Natural killer cell (primary cell): ENCODE results near the gene EVI2B. TPM values are rescaled to one million over a fixed set of nuclear protein-coding genes. Genes with fewer than 3 reads are reported as not detected.

Source experiments
- ATAC-seq, 3 donors: fragments of 150-1000 bp in 2 of 3; fragments of 200-7000 bp in 1 of 3; cut with Tn5 transposase; 1 replicate in 1 of 3; 2 replicates in 2 of 3; pipeline ENCODE4 v1.10.0; 2021; ENCODE audit warnings: mild to moderate bottlenecking in 2 of 3, moderate library complexity in 2 of 3
- DNase-seq, 2 donors: peaks; one replicate each; pipeline versions ENCODE4 v3.0.0 to v3.0.0-alpha.2; 2013 to 2021; ENCODE audit warnings: mixed read lengths in 1 of 2
- H3K27ac ChIP-seq: one replicate; pipeline ENCODE4 v1.5.1; 2013; ENCODE audit warnings: mild to moderate bottlenecking, low read length
- H3K27me3 ChIP-seq: one replicate; pipeline ENCODE4 v1.6.1; 2013; ENCODE audit warnings: low read length; ENCODE audit not compliant: control insufficient read depth, insufficient read depth
- H3K36me3 ChIP-seq: one replicate; pipeline ENCODE4 v1.6.1; 2013; ENCODE audit warnings: low read length; ENCODE audit not compliant: control insufficient read depth, insufficient read depth
- H3K4me1 ChIP-seq: one replicate; pipeline ENCODE4 v1.6.1; 2013; ENCODE audit warnings: low read length; ENCODE audit not compliant: control insufficient read depth, insufficient read depth
- H3K4me3 ChIP-seq: one replicate; pipeline ENCODE4 v1.5.1; 2013; ENCODE audit warnings: low read length
- H3K9me3 ChIP-seq: one replicate; pipeline ENCODE4 v1.6.1; 2013; ENCODE audit warnings: low read length; ENCODE audit not compliant: control insufficient read depth, insufficient read depth
- H3K27ac Mint-ChIP-seq, 2 donors: one replicate each; pipeline ENCODE4 v1.8.0; 2022; ENCODE audit warnings: mild to moderate bottlenecking in 2 of 2, mixed read lengths in 2 of 2, moderate library complexity in 1 of 2
- H3K27me3 Mint-ChIP-seq, 2 donors: one replicate each; pipeline ENCODE4 v1.8.0; 2022; ENCODE audit warnings: low read depth in 2 of 2, mixed read lengths in 2 of 2
- H3K36me3 Mint-ChIP-seq: one replicate; pipeline ENCODE4 v1.8.0; 2022; ENCODE audit warnings: mixed read lengths
- H3K4me1 Mint-ChIP-seq, 2 donors: one replicate each; pipeline ENCODE4 v1.8.0; 2022; ENCODE audit warnings: mixed read lengths in 2 of 2
- H3K4me3 Mint-ChIP-seq: one replicate; pipeline ENCODE4 v1.8.0; 2022; ENCODE audit warnings: mild to moderate bottlenecking, moderate library complexity, mixed read lengths
- H3K9me3 Mint-ChIP-seq, 2 donors: one replicate each; pipeline ENCODE4 v1.8.0; 2022; ENCODE audit warnings: mixed read lengths in 2 of 2
- CTCF ChIP-seq: fragments of 200-600 bp; IDR thresholded peaks from one replicate; pipeline ENCODE4 v1.8.0; 2022; ENCODE audit warnings: antibody characterized with exemption
- WGBS: methylation state at CpG from one replicate; pipeline ENCODE4 v1.1.7; 2013; ENCODE audit warnings: missing lambda C conversion rate; ENCODE audit not compliant: insufficient coverage; 5-methylcytosine and 5-hydroxymethylcytosine counted together
- intact Hi-C: fragments of 100-400 bp; cut with micrococcal nuclease; formaldehyde crosslinking; loops from one replicate; pipeline ENCODE4 v1.14.2; 2022
- total RNA-seq, 4 donors: library from RNA; stranded (reverse); fragments of 120-200 nt in 1 of 4; gene quantifications; one replicate each; pipeline versions ENCODE4 v1.2.3 to v1.2.4, GENCODE V29; 2013 to 2022

The EVI2B gene
- 100 to 1,000 TPM in 1 of 3 donors, 10 to 100 TPM in 2; 89.6 to 103 (median 98.9) TPM for total RNA-seq
- total RNA-seq (2013): 99.1 TPM

GRCh38 chr17:31313982-31314781 is at the start of gene EVI2B:
TSS of gene EVI2B (minus strand) at chr17:31314054. CDS start at chr17:31305609, 8,445 bp downstream.
- H3K9me3 ChIP-seq: no peaks in the 10 kb centered on the region
- intact Hi-C loops: loop anchor here (2.0 kb wide), 1 partner anchor 59 kb away; no protein-coding TSS in a partner anchor
- H3K4me1 Mint-ChIP-seq: peaks cover 55 to 73% of the 10 kb centered on the region in 2 donors
- ATAC-seq: peak; percentile 67 to 81 (median 70)
- no peaks in the 10 kb centered on the region for H3K27me3 ChIP-seq
- H3K27ac Mint-ChIP-seq: peak within 1 kb of the TSS; percentile 88 to 89
- peak in 1 of 2 donors; percentile 72 for DNase-seq
- H3K27ac ChIP-seq: peak within 1 kb of the TSS; percentile 80
- peak within 1 kb of the TSS; percentile 95 for H3K4me3 Mint-ChIP-seq
- H3K4me1 ChIP-seq: peaks cover 10% of the 10 kb centered on the region
- WGBS: 0% methylated on average over 1 of the region's 3 CpGs
- peak within 1 kb of the TSS; percentile 62 for H3K4me3 ChIP-seq
- no peaks in the 10 kb centered on the region for H3K36me3 Mint-ChIP-seq
- H3K27me3 Mint-ChIP-seq: no peaks in the 10 kb centered on the region
- TF ChIP-seq CTCF: no peak
- H3K36me3 ChIP-seq: peaks cover 2% of the 10 kb centered on the region
- H3K9me3 Mint-ChIP-seq: no peaks in the 10 kb centered on the region

- H3K4me3 ChIP-seq: no peak overlapping the region
Measured at GRCh38 chr17:31357839-31358394, 44.1 kb upstream of the EVI2B start.

GRCh38 chr17:31357091-31357490 is 43.2 kb upstream of the EVI2B start:
- 91% methylated on average over 2 of the region's 2 CpGs for WGBS
- H3K36me3 ChIP-seq: peaks cover 59% of the 10 kb centered on the region

More at GRCh38 chr17:31357839-31358394, 44.1 kb upstream of the EVI2B start:
- Histone ChIP-seq H3K4me1 (no peaks in the 10 kb centered on the region), H3K27ac (no peak overlapping the region), H3K9me3 (no peaks in the 10 kb centered on the region), H3K36me3 (peaks cover 51% of the 10 kb centered on the region), H3K27me3 (no peaks in the 10 kb centered on the region)
- DNase-seq (no peak), ATAC-seq (no peak)
- whole genome bisulfite sequencing: 94% methylated on average over 2 of the region's 3 CpGs
- peaks cover 23% of the 10 kb centered on the region for H3K36me3 Mint-ChIP-seq
- no peak for TF ChIP-seq CTCF
- no peak overlapping the region for H3K27ac Mint-ChIP-seq
- intact Hi-C loops: no loop called here
- H3K4me1 Mint-ChIP-seq: peaks cover 0 to 5% of the 10 kb centered on the region in 2 donors
- no peaks in the 10 kb centered on the region for H3K9me3 Mint-ChIP-seq
- H3K27me3 Mint-ChIP-seq: no peaks in the 10 kb centered on the region
- no peak overlapping the region for H3K4me3 Mint-ChIP-seq

More at GRCh38 chr17:31357091-31357490, 43.2 kb upstream of the EVI2B start:
- TF ChIP-seq CTCF: no peak
- H3K9me3 ChIP-seq: no peaks in the 10 kb centered on the region
- Mint-ChIP-seq H3K27me3 (no peaks in the 10 kb centered on the region), H3K36me3 (peaks cover 23% of the 10 kb centered on the region), H3K27ac (no peak overlapping the region), H3K9me3 (no peaks in the 10 kb centered on the region), H3K4me3 (no peak overlapping the region), H3K4me1 (no peaks in the 10 kb centered on the region)
- DNase-seq (no peak), ATAC-seq (no peak)
- no peaks in the 10 kb centered on the region for H3K4me1 ChIP-seq
- intact Hi-C loops: no loop called here
- no peaks in the 10 kb centered on the region for H3K27me3 ChIP-seq
- H3K4me3 ChIP-seq: no peak overlapping the region
- H3K27ac ChIP-seq: no peak overlapping the region
